A673 (cell line): ENCODE results near the gene DHRS4L2. TPM values are rescaled to one million over a fixed set of nuclear protein-coding genes. Genes with fewer than 3 reads are reported as not detected.
"Not testable (repeated sequence)": the region's sequence is repeated elsewhere in the genome, so short reads cannot be mapped to it uniquely, and the experiment has no call there.

Experiments
- BruUV-seq: library from RNA; stranded (reverse); fragments of 400-500 nt; replicated peaks from 2 replicates; lab custom pipeline; 2021; lab: Mats Ljungman, UMichigan
- CTCF ChIA-PET: fragments of 300-600 bp; sonication (Branson Sonifier 250); formaldehyde crosslinking; loops from one replicate; lab custom pipeline; 2022; ENCODE audit warnings: antibody characterized with exemption; lab: Charles Lee
- POLR2A ChIA-PET: fragments of 300-600 bp; sonication (Branson Sonifier 250); formaldehyde crosslinking; loops from one replicate; lab custom pipeline; 2022; ENCODE audit warnings: antibody characterized with exemption; ENCODE audit not compliant: low non-redundant PET; lab: Charles Lee
- DNase-seq: peaks from one replicate; pipeline ENCODE4 v3.0.0-alpha.2; 2015; ENCODE audit warnings: low spot score
- H3K27ac ChIP-seq: fragments of 200-600 bp; sonication (generic); 2 replicates; pipeline ENCODE4 v1.5.1; 2016; ENCODE audit warnings: mixed run types, low read depth, mild to moderate bottlenecking, mixed read lengths, antibody characterized with exemption, low read length; ENCODE audit not compliant: poor library complexity, severe bottlenecking
- H3K27me3 ChIP-seq: fragments of 200-600 bp; sonication (generic); replicated peaks from 2 replicates; pipeline ENCODE4 v1.6.1; 2017; ENCODE audit warnings: mixed run types, low read depth, mild to moderate bottlenecking, mixed read lengths, antibody characterized with exemption, low read length; ENCODE audit not compliant: insufficient read depth, poor library complexity
- H3K36me3 ChIP-seq: fragments of 200-600 bp; sonication (generic); 2 replicates; pipeline ENCODE4 v1.6.1; 2016; ENCODE audit warnings: mixed run types, mild to moderate bottlenecking, mixed read lengths, antibody characterized with exemption, low read length; ENCODE audit not compliant: insufficient read depth, poor library complexity, severe bottlenecking
- H3K4me1 ChIP-seq: fragments of 200-600 bp; sonication (generic); 2 replicates; pipeline ENCODE4 v1.6.1; 2017; ENCODE audit warnings: mixed run types, mild to moderate bottlenecking, mixed read lengths, antibody characterized with exemption, low read length; ENCODE audit not compliant: insufficient read depth, poor library complexity, severe bottlenecking
- H3K4me3 ChIP-seq: fragments of 200-600 bp; sonication (generic); 2 replicates; pipeline ENCODE4 v1.5.1; 2016; ENCODE audit warnings: low read depth, mixed run types, mild to moderate bottlenecking, mixed read lengths, low read length; ENCODE audit not compliant: poor library complexity, severe bottlenecking
- H3K9me3 ChIP-seq: fragments of 200-600 bp; sonication (generic); 2 replicates; pipeline ENCODE4 v1.6.1; 2016; ENCODE audit warnings: mixed run types, low read depth, mild to moderate bottlenecking, mixed read lengths, antibody characterized with exemption, low read length; ENCODE audit not compliant: poor library complexity, severe bottlenecking
- CTCF ChIP-seq: fragments of 300-800, 200-600 bp; sonication (generic); conservative IDR thresholded peaks from 2 replicates; pipeline ENCODE4 v1.5.1; 2017; ENCODE audit warnings: low read depth, mild to moderate bottlenecking, antibody characterized with exemption, low read length, moderate library complexity, mixed read lengths
- EZH2 ChIP-seq: fragments of 200-600 bp; sonication (generic); IDR thresholded peaks from 2 replicates; pipeline ENCODE4 v1.6.1; 2017; ENCODE audit warnings: borderline replicate concordance, low read depth, mild to moderate bottlenecking, mixed read lengths, antibody characterized with exemption, low read length; ENCODE audit not compliant: poor library complexity, severe bottlenecking
- intact Hi-C: fragments of 100-400 bp; cut with micrococcal nuclease; formaldehyde crosslinking; loops from one replicate; pipeline ENCODE4 v1.10.0; 2022; ENCODE audit not compliant: unreplicated experiment
- total RNA-seq: library from RNA; stranded (reverse); gene quantifications from 2 replicates; pipeline ENCODE4 v1.2.3, GENCODE V29; 2021

The DHRS4L2 gene
- total RNA-seq, 1 experiment from 2014 or later: 9.3 TPM

GRCh38 chr14:23984891-23985602, 3.7 kb upstream of the DHRS4L2 start:
- no TSS peak for BruUV-seq
- no peaks in the 10 kb centered on the region for H3K27me3 ChIP-seq
- CTCF ChIA-PET: no interaction called here
- H3K9me3 ChIP-seq: no peaks in the 10 kb centered on the region
- DNase-seq: peak; percentile 80
- no peaks in the 10 kb centered on the region for H3K36me3 ChIP-seq
- H3K27ac ChIP-seq: no peak overlapping the region
- POLR2A ChIA-PET: no interaction called here
- H3K4me1 ChIP-seq: peaks cover 10% of the 10 kb centered on the region
- TF ChIP-seq EZH2 (no peak), CTCF (no peak)
- no peak overlapping the region for H3K4me3 ChIP-seq
- intact Hi-C loops: no loop called here

GRCh38 chr14:23988223-23988606, 514 bp upstream of the DHRS4L2 start:
- H3K4me3 ChIP-seq, BruUV-seq, H3K9me3 ChIP-seq, intact Hi-C loops, CTCF ChIA-PET, POLR2A ChIA-PET, H3K27me3 ChIP-seq, H3K27ac ChIP-seq, H3K36me3 ChIP-seq, DNase-seq: not testable (repeated sequence)
- H3K4me1 ChIP-seq: peaks cover 18% of the 10 kb centered on the region

GRCh38 chr14:23989734-23990445, 1.2 kb downstream of the DHRS4L2 start:
- H3K9me3 ChIP-seq, DNase-seq, H3K27me3 ChIP-seq, intact Hi-C loops, H3K27ac ChIP-seq, BruUV-seq, CTCF ChIA-PET, POLR2A ChIA-PET, H3K36me3 ChIP-seq, H3K4me3 ChIP-seq: not testable (repeated sequence)
- peaks cover 18% of the 10 kb centered on the region for H3K4me1 ChIP-seq

- CTCF ChIA-PET, BruUV-seq, H3K4me3 ChIP-seq, H3K36me3 ChIP-seq, H3K27me3 ChIP-seq, POLR2A ChIA-PET, intact Hi-C loops, H3K9me3 ChIP-seq, DNase-seq, H3K27ac ChIP-seq: not testable (repeated sequence)
- peaks cover 11% of the 10 kb centered on the region for H3K4me1 ChIP-seq
These were observed 2.2 kb downstream of the DHRS4L2 start for GRCh38 chr14:23990961-23991360.

GRCh38 chr14:23993042-23993441, 4.3 kb downstream of the DHRS4L2 start:
- POLR2A ChIA-PET, H3K27ac ChIP-seq, CTCF ChIA-PET, H3K36me3 ChIP-seq, H3K9me3 ChIP-seq, H3K4me3 ChIP-seq, BruUV-seq, intact Hi-C loops, DNase-seq, H3K4me1 ChIP-seq, H3K27me3 ChIP-seq: not testable (repeated sequence)

- H3K36me3 ChIP-seq, BruUV-seq, DNase-seq, H3K4me1 ChIP-seq, H3K9me3 ChIP-seq, H3K4me3 ChIP-seq, intact Hi-C loops, CTCF ChIA-PET, H3K27ac ChIP-seq, POLR2A ChIA-PET, H3K27me3 ChIP-seq: not testable (repeated sequence)
These were observed 7.3 kb downstream of the DHRS4L2 start for GRCh38 chr14:23996009-23996408.
